HG03457 (cell line): ENCODE results near the gene CACNA1A.

Experiments used
- ATAC-seq: cut with Tn5 transposase; IDR thresholded peaks from one replicate; pipeline ENCODE4 v1.9.1; 2021; ENCODE audit warnings: moderate number of reproducible peaks; ENCODE audit not compliant: unreplicated experiment

CACNA1A gene

DNA sequence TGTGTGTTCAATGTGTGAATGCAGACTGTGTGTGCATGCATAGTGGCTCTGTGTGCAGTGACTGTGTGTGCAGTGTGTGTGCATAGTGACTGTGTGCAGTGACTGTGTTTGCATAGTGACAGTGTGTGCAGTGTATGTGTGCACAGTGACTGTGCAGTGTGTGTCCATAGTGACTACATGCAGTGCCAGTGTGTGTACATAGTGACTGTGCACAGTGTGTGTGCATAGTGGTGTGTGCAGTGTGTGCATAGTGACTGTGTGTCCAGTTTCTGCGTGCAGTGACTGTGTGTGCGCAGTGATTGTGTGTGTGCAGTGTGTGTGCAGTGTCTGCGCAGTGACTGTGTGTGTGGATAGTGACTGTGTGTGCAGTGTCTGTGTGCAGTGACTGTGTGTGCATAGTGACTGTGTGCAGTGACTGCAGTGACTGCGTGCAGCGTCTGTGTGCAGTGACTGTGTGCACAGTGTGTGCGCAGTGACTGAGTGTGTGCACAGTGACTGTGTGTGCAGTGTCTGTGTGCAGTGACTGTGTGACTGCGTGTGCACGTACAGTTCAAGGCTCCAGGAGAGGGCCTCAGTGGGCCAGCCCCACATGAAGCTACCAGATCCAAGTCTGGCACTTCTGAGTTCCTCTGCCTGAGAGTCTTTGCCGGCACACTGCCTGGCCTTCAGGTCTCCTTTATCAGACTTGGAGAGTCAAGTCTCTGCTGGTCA is 265.8 kb downstream of the CACNA1A start:
- ATAC-seq: no peak

DNA sequence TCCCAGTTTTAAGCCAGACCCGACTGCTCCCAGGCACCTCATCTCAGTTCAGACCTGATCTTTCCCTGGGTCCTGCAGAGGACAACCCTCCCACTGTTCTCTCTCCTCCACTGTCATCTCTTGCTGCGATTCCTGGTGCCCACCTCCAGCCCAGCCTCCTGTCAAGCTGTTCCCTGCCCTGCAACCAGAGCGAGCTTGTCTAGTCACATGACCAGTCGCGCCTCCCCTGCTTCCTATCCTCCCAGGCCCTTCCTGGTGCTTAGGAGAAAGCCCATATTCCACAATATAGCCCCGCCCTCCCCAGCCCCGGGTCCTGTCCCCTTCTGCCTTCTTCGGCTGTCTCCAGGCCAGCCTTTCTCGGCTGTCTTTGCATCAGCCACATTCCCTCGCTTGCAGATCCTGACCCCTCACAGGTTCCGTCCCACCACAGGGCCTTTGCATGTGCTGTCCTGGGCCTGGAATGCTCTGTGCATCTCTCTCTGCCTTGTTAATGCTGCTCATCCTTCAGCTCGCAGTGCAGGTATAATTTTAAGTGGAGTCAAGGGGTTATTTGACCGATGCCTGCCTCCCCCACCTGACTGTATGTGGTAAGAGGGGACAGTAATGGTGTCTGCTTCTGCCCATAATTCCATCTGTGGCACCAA is 267.3 kb downstream of the CACNA1A start:
- ATAC-seq: no peak

GRCh38 chr19:13234518-13234917 is 271.8 kb downstream of the CACNA1A start:
- no peak for ATAC-seq

DNA sequence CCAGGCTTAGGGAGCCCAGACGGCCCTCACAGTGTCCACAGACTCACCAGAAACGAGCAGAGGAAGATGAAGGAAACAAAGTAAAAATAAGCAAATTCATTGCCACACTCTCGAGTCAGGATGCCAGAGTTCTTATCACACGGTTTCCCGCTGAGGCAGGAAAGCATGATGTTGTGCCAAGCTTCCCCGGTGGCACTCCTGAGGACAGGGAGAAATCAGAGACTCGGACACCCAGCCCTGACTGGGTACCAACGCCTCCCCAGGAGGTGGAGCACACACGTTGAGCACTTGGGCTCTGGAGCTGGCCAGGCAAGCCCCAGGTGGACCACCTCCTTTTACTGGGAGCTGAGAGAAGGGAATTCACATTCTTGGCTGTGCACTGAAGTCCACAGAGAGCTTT is 274.6 kb downstream of the CACNA1A start:
- no peak for ATAC-seq

GRCh38 chr19:13229246-13229645 is 277.0 kb downstream of the CACNA1A start:
- no peak for ATAC-seq

DNA sequence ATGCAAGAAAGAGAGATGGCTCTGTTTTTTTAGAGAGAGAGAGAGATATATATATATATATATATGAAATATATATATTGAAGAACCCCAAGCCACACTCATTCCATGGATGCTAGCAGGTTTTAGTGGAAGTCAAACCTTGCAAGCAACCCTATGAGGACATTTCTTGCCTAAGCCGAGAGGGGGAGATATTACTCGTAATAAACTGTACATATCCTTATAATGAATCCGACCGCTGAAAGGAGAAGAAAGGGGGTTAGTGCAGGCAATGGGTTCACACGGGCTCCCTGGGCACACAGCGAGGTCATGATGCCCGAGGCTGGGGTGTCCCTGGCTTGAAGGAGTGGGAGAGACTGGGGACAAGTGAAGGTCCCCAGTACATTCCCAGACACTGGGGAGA is 277.7 kb downstream of the CACNA1A start:
- ATAC-seq: no peak

- no peak for ATAC-seq
Measured at GRCh38 chr19:13226983-13227382, 279.3 kb downstream of the CACNA1A start.

GRCh38 chr19:13225973-13226865 is 280.1 kb downstream of the CACNA1A start:
- no peak for ATAC-seq

GRCh38 chr19:13225085-13225484 is 281.2 kb downstream of the CACNA1A start:
- no peak for ATAC-seq

DNA sequence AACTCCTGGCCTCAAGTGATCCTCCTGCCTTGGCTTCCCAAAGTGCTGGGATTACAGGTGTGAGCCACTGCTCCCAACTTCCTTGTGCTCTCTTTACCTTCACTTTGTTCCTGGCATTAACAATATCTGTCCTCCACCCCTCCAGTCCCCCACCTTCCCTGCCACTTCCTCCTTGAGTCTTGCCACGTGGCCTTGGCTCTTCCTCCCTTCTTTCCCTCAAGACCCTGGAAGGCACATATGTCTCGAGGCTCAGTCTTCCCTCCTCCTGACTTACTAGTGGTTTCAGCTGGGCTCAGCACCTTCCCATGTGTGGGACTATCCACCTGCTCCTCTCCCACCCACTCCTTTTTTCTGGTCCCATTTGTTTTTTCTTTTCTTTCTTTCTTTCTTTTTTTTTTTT is 285.4 kb downstream of the CACNA1A start:
- ATAC-seq: no peak

DNA sequence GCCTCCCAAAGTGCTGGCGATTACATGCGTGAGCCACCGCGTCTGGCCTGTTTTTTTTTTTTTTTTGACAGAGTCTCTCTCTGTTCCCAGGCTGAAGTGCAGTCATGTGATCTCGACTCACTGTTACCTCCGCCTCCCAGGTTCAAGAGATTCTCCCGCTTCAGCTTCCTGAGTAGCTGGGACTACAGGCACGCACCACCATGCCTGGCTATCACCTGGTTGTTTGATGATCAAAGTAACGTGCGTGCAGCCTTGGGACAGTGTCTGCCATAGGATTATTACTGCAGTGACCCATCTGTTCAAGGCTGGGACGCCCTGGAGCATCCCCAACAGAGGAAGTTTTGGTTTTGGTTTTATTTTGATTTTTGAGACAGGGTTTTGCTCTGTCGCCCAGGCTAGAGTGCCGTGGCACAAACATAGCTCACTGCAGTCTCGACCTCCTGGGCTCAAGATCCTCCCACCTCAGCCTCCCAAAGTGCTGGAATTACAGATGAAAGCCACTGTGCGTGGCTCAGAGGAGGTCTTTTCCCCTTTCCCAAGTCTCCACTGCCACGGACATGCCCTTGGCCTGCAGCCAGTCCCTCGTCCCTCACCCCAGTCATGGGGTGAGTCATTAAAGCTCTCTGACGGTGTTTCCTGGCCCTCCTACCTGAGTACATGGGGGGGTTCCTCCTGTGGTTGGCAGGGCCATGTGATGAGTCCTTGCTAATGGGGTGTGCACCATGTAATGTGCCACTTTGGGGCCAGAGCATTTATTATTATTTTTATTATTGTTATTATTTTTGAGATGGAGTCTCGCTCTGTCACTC is 290.5 kb downstream of the CACNA1A start:
- ATAC-seq: no peak

- ATAC-seq: no peak
Measured at GRCh38 chr19:13214036-13214730, 292.1 kb downstream of the CACNA1A start.

GRCh38 chr19:13212759-13213330 is 293.4 kb downstream of the CACNA1A start:
- no peak for ATAC-seq

GRCh38 chr19:13211426-13212308 is 294.6 kb downstream of the CACNA1A start:
- no peak for ATAC-seq

- no peak for ATAC-seq
Measured at GRCh38 chr19:13210941-13211340, 295.3 kb downstream of the CACNA1A start.

GRCh38 chr19:13210339-13210775 is 295.9 kb downstream of the CACNA1A start:
- ATAC-seq: no peak

DNA sequence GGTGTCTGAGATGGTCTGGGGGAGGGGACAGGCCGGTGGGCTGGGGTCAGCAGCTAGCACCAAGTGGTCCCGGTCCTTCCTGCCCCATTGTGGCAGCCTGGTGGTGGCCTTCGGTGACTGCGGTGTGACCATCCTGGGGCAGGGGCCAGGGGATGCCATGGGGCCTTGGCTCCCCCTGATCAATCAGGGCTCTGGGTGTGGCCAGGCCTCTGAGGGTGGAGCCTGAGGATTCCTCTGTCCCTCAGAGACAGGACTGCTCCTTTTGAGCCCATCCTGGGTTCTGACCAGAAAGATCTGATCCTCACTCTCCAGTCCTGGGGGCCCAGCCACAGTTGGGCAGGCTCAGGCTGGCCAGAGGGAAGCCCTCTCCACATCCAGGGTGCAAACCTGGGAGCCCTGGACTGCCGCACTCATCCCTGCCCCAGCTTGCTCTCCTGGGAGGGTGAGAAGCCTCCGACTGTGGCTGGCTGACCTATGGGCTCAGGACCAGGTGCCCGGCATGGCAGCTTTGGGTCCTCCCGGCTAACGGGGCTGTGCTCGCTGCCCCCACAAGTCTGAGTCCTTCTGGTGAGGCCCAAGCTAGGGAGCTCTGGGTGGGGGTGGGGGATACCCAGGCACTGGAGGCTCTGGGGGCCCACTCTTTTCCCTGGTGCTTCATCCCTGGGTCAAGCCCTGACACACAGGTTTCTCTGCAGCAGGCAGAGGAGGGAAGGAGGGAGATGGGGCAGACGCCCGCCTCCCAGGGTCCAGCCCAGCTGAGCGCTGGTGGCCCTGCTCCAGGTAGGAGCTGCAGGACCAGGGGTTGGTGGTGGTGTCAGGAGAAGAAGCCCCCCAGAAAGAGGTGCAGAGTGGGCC is 296.6 kb downstream of the CACNA1A start:
- ATAC-seq: no peak
